ENCODE data around the gene CCDC186.

The CCDC186 gene

DNA sequence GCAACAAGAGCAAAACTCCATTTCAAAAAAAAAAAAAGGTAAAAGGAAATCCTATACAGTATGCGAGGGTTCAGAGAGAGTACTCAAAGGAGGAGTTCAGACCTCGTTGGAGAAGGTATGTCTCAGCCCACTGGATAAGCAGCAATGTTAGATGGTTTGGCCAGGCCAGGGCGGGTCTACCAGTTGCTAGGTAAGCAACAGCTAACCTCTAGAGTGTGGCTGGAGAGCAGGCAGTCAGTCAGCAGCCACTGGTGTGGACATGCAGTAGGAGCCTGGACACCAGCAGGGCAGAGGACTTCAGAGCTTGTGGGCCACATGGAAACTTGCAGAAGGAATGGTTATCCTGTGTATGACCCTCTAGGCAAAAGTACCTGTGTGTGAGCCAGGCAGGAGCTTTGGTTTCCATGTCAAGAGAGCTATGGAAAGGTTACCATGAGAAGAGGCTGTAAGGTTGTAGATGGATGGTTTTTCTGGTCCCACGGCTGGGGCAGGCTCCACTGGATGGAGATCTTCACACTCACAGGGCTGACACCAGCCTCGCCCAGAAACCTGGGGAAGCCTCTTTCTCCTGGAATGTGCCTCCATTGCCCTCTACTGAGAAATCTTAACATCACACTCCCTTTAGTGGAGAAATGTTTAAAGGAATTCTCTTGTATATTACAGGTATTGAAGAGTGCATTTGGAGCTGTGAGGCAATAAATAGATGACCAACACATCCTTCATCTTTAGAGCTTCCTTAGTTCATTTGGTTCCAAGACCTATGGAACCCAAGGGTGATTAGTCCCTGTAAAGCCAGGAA lies 63.6 kb downstream of the CCDC186 start:
- peaks cover 5% of the 10 kb centered on the region for H3K27me3 ChIP-seq (ENCODE audit: insufficient read depth, low read length, poor library complexity)
- H3K4me2 ChIP-seq (ENCODE audit: insufficient read depth, low read length) = no peak overlapping the region
- H3K4me3 ChIP-seq (ENCODE audit: low read depth in 1 of 2, low read length in 2 of 2) = no peak overlapping the region
- TF ChIP-seq, protein P1, sequence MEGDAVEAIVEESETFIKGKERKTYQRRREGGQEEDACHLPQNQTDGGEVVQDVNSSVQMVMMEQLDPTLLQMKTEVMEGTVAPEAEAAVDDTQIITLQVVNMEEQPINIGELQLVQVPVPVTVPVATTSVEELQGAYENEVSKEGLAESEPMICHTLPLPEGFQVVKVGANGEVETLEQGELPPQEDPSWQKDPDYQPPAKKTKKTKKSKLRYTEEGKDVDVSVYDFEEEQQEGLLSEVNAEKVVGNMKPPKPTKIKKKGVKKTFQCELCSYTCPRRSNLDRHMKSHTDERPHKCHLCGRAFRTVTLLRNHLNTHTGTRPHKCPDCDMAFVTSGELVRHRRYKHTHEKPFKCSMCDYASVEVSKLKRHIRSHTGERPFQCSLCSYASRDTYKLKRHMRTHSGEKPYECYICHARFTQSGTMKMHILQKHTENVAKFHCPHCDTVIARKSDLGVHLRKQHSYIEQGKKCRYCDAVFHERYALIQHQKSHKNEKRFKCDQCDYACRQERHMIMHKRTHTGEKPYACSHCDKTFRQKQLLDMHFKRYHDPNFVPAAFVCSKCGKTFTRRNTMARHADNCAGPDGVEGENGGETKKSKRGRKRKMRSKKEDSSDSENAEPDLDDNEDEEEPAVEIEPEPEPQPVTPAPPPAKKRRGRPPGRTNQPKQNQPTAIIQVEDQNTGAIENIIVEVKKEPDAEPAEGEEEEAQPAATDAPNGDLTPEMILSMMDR (IDR thresholded peaks at IDR 0.05; ENCODE audit: borderline replicate concordance, extremely low read depth, low read length, poor library complexity, severe bottlenecking) = peak; percentile 56
- TF ChIP-seq EZH2 (IDR thresholded peaks at IDR 0.05; ENCODE audit: borderline replicate concordance, low read depth, low read length, severe bottlenecking) = no peak
- H3K79me2 ChIP-seq (ENCODE audit: insufficient read depth, low read length) = no peaks in the 10 kb centered on the region
- H3K4me1 ChIP-seq (ENCODE audit: insufficient read depth, low read length) = no peaks in the 10 kb centered on the region
- ATAC-seq (ENCODE audit: insufficient read depth, low read depth) (no peak), DNase-seq (no peak)
- no peak overlapping the region for H3K9ac ChIP-seq (ENCODE audit: low read depth, low read length)
- H3K9me3 ChIP-seq (ENCODE audit: insufficient read depth, low read length, severe bottlenecking) = no peaks in the 10 kb centered on the region
- no peaks in the 10 kb centered on the region for H4K20me1 ChIP-seq (ENCODE audit: insufficient read depth, low read length)
- H2AFZ ChIP-seq (ENCODE audit: low read depth, low read length) = no peak overlapping the region
- H3K27ac ChIP-seq (ENCODE audit: low read length) = no peak overlapping the region
- H3K36me3 ChIP-seq (ENCODE audit: insufficient read depth, low read length) = no peaks in the 10 kb centered on the region

DNA sequence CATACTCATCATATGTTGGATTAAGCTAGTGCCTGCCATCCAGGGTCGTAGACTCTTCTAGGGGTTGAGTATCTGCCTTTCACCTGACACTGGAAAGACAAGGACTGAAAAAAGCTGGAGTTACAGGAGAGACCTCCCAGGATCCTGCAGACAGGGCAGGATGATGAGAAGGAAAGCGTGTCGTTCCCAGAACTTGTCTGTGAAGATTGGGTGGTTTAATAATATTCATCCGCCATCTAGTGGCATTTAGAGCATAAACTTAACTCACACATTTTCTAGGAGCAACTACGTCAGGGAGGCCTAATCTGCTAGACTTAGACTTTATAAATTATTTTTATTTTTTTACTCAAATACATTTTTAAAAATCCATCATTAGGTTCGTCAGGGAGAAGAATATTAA lies 70.7 kb downstream of the CCDC186 start:
- Histone ChIP-seq H3K27me3 (ENCODE audit: insufficient read depth, low read length, poor library complexity) (peaks cover 13% of the 10 kb centered on the region), H3K4me2 (ENCODE audit: insufficient read depth, low read length) (no peak overlapping the region), H3K79me2 (ENCODE audit: insufficient read depth, low read length) (no peaks in the 10 kb centered on the region), H4K20me1 (ENCODE audit: insufficient read depth, low read length) (no peaks in the 10 kb centered on the region), H3K9me3 (ENCODE audit: insufficient read depth, low read length, severe bottlenecking) (no peaks in the 10 kb centered on the region), H3K4me1 (ENCODE audit: insufficient read depth, low read length) (peaks cover 12% of the 10 kb centered on the region), H3K9ac (ENCODE audit: low read depth, low read length) (no peak overlapping the region), H3K4me3 (ENCODE audit: low read depth in 1 of 2, low read length in 2 of 2) (no peak overlapping the region), H3K27ac (ENCODE audit: low read length) (no peak overlapping the region), H3K36me3 (ENCODE audit: insufficient read depth, low read length) (no peaks in the 10 kb centered on the region), H2AFZ (ENCODE audit: low read depth, low read length) (no peak overlapping the region)
- TF ChIP-seq, protein P1 (IDR thresholded peaks at IDR 0.05; ENCODE audit: borderline replicate concordance, extremely low read depth, low read length, poor library complexity, severe bottlenecking) = peak; percentile 73
- TF ChIP-seq EZH2 (IDR thresholded peaks at IDR 0.05; ENCODE audit: borderline replicate concordance, low read depth, low read length, severe bottlenecking) = no peak
- DNase-seq (no peak), ATAC-seq (ENCODE audit: insufficient read depth, low read depth) (peak; percentile 86)

DNA sequence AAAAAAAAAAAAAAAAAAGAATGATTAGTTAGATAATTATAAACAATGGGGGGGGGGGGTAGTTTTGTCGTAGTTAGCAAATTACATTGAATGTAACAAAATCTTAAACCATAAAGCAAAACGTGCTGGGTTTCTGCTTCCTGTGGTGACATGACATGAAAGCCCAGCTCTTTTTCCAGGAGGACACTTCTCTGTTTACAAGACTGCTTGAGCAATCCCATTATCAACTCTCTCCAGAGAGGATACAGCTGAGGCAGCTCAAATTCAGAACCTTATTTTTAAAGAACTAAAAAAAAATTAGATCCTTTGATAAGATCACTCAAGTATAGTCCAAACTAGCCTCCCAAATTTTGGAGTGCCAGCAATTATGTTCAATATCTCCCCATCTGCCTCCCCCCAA lies 71.7 kb downstream of the CCDC186 start:
- H3K27me3 ChIP-seq (ENCODE audit: insufficient read depth, low read length, poor library complexity) = peaks cover 13% of the 10 kb centered on the region
- no peaks in the 10 kb centered on the region for H4K20me1 ChIP-seq (ENCODE audit: insufficient read depth, low read length)
- H3K9ac ChIP-seq (ENCODE audit: low read depth, low read length) = no peak overlapping the region
- no peak overlapping the region for H3K27ac ChIP-seq (ENCODE audit: low read length)
- no peaks in the 10 kb centered on the region for H3K36me3 ChIP-seq (ENCODE audit: insufficient read depth, low read length)
- H3K9me3 ChIP-seq (ENCODE audit: insufficient read depth, low read length, severe bottlenecking) = no peaks in the 10 kb centered on the region
- H3K79me2 ChIP-seq (ENCODE audit: insufficient read depth, low read length) = no peaks in the 10 kb centered on the region
- H2AFZ ChIP-seq (ENCODE audit: low read depth, low read length) = no peak overlapping the region
- no peak overlapping the region for H3K4me2 ChIP-seq (ENCODE audit: insufficient read depth, low read length)
- H3K4me3 ChIP-seq (ENCODE audit: low read depth in 1 of 2, low read length in 2 of 2) = no peak overlapping the region
- DNase-seq = no peak
- ATAC-seq (ENCODE audit: insufficient read depth, low read depth) = no peak
- peaks cover 12% of the 10 kb centered on the region for H3K4me1 ChIP-seq (ENCODE audit: insufficient read depth, low read length)
- TF ChIP-seq, protein P1 (IDR thresholded peaks at IDR 0.05; ENCODE audit: borderline replicate concordance, extremely low read depth, low read length, poor library complexity, severe bottlenecking) = no peak
- no peak for TF ChIP-seq EZH2 (IDR thresholded peaks at IDR 0.05; ENCODE audit: borderline replicate concordance, low read depth, low read length, severe bottlenecking)

All from DND-41 (cell line).